Activated naive CD8-positive, alpha-beta T cell treated with anti-CD3 and anti-CD28 coated beads, Interleukin-2, amount 10 ng/mL, durations not matched to agents 7 days and 5 days (primary cell): Measurements from ENCODE around the gene TNFRSF17. TPM values are rescaled to one million over a fixed set of nuclear protein-coding genes. Genes with fewer than 3 reads are reported as not detected.
"Not testable (repeated sequence)": the region's sequence is repeated elsewhere in the genome, so short reads cannot be mapped to it uniquely, and the experiment has no call there.

Experiments used
- ATAC-seq: fragments of 150-1000 bp; cut with Tn5 transposase; one replicate; pipeline ENCODE4 v1.10.0; 2021; ENCODE audit warnings: low read depth, moderate library complexity
- POLR2A ChIA-PET: fragments of 350-600 bp; sonication (Branson Sonifier 250); formaldehyde crosslinking; loops from one replicate; lab custom pipeline; 2021; ENCODE audit warnings: antibody characterized with exemption; lab: Charles Lee
- DNase-seq: peaks from one replicate; pipeline ENCODE4 v3.0.0; 2021
- H3K27ac Mint-ChIP-seq: one replicate; pipeline ENCODE4 v1.8.0; 2022; ENCODE audit warnings: mild to moderate bottlenecking, mixed read lengths
- H3K27me3 Mint-ChIP-seq: one replicate; pipeline ENCODE4 v1.8.0; 2022; ENCODE audit warnings: mild to moderate bottlenecking, moderate library complexity, mixed read lengths
- H3K36me3 Mint-ChIP-seq: one replicate; pipeline ENCODE4 v1.8.0; 2021; ENCODE audit warnings: mild to moderate bottlenecking, mixed read lengths
- H3K4me1 Mint-ChIP-seq: one replicate; pipeline ENCODE4 v1.8.0; 2021; ENCODE audit warnings: mixed read lengths
- H3K4me3 Mint-ChIP-seq: one replicate; pipeline ENCODE4 v1.8.0; 2022; ENCODE audit warnings: mild to moderate bottlenecking, moderate library complexity, mixed read lengths
- H3K9me3 Mint-ChIP-seq: one replicate; pipeline ENCODE4 v1.8.0; 2021; ENCODE audit warnings: mixed read lengths
- total RNA-seq, 2 experiments: library from RNA; stranded (reverse); gene quantifications; one replicate each; pipeline ENCODE4 v1.2.3, GENCODE V29; 2021

TNFRSF17 gene
- not detected for total RNA-seq

DNA sequence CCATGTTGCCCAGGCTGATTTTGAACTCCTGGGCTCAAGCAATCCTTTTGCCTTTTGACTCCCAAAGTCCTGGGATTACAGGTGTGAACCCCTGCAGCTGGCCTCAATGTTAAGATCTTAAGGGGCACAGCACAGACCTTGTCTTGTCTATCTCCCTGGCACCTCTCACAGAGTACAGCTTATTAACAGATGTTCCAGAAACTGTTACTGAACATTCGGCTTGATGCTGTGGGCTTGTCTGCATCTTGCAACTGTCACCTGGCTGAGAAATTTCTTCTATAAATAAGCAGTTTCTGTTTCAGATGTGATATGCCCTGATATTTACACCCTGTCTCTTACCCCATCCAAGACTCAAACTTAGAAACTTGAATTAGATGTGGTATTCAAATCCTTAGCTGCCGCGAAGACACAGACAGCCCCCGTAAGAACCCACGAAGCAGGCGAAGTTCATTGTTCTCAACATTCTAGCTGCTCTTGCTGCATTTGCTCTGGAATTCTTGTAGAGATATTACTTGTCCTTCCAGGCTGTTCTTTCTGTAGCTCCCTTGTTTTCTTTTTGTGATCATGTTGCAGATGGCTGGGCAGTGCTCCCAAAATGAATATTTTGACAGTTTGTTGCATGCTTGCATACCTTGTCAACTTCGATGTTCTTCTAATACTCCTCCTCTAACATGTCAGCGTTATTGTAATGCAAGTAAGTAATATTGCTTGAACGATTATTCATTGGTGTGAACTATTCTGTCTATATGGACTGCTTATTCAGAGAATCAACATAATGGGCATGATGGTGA is at the start of gene TNFRSF17:
Gene TNFRSF17, plus strand, starts transcription at position 450 of the 791 bp plus-strand sequence. Its CDS starts 115 bp downstream, at position 565.
- Mint-ChIP-seq H3K4me3 (no peak within 1 kb of the TSS), H3K27me3 (peaks cover 8% of the 10 kb centered on the region), H3K27ac (no peak within 1 kb of the TSS), H3K36me3 (no peaks in the 10 kb centered on the region), H3K4me1 (no peaks in the 10 kb centered on the region), H3K9me3 (no peaks in the 10 kb centered on the region)
- POLR2A ChIA-PET, result interaction anchor here (1.3 kb wide), 1 partner anchor 12 kb away, joined by 3 read pairs; the partner anchor contains the start of gene SNX29
- DNase-seq (no peak), ATAC-seq (no peak)

DNA sequence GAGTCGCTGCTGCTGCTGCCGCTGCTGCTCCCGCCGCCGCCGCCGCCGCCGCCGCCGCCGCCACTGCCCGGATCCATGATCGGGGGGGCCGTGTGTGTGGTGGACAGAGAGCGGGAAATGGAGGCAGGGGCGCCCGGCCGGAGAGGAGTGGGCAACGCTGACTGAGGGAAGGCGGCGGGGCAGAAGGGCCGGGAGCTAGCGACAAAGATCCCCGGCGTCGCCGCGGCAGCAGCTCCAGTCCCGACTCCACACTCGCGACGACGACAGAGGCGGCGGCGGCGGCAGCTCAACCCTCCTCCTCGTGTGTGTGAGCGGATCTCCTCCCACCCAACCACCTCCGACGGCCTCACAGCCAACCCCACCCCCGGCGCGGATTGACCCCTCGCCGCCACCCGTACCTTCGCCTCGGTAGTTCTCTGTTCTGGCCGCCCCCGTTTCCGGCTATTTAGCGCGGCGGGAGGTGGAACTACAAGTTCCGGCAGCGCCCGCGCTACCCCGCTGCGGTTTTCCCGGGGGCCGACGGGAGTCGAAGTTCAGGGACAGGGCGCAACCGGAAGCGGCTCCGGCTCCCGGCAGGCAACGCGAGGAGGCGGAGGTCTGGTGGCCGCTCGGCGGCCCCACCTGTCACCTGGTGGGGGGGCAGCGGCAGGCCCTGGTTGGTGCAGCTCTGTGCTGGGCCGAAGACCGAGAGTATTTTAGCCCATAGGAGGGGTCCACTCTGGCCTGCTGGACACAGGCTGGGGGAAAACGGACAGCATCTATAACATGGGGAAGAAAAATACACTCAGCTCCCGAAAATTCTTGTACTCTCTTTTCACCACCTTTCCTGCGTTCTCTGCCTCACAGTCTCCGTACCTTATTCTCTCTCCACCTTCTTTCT is 49.1 kb upstream of the TNFRSF17 start, which contains the start of gene GSPT1:
Gene GSPT1, minus strand, starts transcription at position 313 of the 880 bp plus-strand sequence. Its CDS starts 236 bp downstream, at position 77.
- POLR2A ChIA-PET, result interaction anchor here (0.5 to 2.3 kb wide), 7 partner anchors 61 to 1586 kb away, joined by 3 to 14 read pairs (median 3); partner anchors contain the start of genes RSL1D1, SNX29 and ZC3H7A
- peaks cover 6% of the 10 kb centered on the region for H3K27me3 Mint-ChIP-seq
- peaks cover 6% of the 10 kb centered on the region for H3K36me3 Mint-ChIP-seq
- peaks cover 28% of the 10 kb centered on the region for H3K4me1 Mint-ChIP-seq
- no peaks in the 10 kb centered on the region for H3K9me3 Mint-ChIP-seq
- peak; percentile 99 for DNase-seq
- peak within 1 kb of the TSS; percentile 95 for H3K27ac Mint-ChIP-seq
- ATAC-seq, result peak; percentile 95
- H3K4me3 Mint-ChIP-seq, result peak within 1 kb of the TSS; percentile 92

DNA sequence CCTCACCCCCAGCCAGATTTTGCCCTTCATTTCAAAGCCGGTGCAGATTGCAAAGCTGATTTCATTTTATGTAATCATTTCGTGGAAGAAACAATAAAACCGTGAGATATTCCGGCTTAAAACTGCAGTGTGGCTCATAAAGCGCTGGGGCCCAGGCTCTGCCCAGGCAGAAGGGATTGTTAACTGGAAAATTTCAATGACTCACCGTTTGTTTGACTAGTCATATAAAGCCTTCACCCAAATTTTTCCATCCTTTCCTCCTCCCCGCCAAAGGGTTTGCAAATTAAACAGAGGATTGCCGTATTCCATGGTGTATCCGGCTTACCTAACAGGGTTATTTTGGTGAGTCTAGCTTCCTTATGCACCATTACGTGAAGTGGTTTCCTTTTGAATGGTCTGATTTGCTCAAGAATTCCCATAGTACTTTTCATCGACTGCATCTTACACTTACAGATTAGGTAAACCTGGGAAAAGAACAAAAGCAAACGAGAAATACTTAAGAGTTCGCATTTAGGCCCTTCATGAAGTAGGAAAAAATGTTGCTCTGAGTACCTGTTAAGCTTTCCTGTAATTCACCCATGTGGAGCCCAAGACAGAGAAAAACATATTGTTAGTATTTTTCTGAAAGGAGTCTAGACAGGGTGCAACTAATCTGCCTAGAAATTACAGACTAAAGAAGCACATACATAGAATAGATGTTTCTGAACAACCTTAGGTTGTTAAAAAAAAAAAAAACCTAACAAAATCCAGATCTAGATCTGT is 48.3 kb upstream of the TNFRSF17 start:
- Mint-ChIP-seq H3K4me3 (peak overlapping the region; percentile 92), H3K27ac (peak overlapping the region; percentile 95), H3K9me3 (no peaks in the 10 kb centered on the region), H3K36me3 (peaks cover 6% of the 10 kb centered on the region), H3K27me3 (peaks cover 8% of the 10 kb centered on the region), H3K4me1 (peaks cover 26% of the 10 kb centered on the region)
- POLR2A ChIA-PET, result interaction anchor here (0.6 to 2.3 kb wide), 3 partner anchors 60 to 943 kb away, joined by 3 to 14 read pairs (median 10); partner anchors contain the start of genes RSL1D1 and SNX29
- DNase-seq (no peak), ATAC-seq (no peak)

DNA sequence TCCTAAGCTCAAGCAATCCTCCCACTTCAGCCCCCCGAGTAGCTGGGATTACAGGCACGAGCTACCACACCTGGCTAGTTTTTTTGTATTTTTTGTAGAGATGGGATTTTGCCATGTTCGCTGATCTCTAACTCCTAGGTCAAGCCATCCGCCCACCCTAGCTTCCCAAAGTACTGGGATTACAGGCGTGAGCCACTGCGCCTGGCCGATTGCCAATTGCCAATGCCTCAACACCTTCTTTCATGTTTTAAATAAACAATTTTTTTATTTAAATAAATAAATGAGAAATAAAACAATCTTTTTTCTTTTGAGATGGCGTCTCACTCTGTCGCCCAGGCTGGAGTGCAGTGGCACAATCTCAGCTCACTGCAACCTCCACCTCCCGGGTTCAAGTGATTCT is 41.0 kb upstream of the TNFRSF17 start:
- H3K27me3 Mint-ChIP-seq, ATAC-seq, H3K36me3 Mint-ChIP-seq, POLR2A ChIA-PET, H3K4me1 Mint-ChIP-seq, DNase-seq, H3K4me3 Mint-ChIP-seq, H3K27ac Mint-ChIP-seq, H3K9me3 Mint-ChIP-seq: not testable (repeated sequence)

DNA sequence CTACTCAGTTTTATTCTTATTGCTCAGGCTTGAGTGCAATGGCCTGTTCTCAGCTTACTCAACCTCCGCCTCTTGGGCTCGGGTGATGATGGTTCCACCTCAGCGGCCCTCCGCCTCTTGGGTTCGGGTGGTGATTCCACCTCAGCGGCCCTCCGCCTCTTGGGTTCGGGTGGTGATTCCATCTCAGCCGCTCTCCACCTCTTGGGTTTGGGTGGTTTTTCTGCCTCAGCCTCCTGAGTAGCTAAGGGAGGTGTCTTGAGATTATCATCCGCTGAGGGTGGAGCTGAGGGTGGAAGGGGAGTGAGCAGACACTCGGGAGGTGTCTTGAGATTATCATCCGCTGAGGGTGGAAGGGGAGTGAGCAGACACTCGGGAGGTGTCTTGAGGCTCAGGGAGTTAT is 37.7 kb upstream of the TNFRSF17 start:
- H3K27ac Mint-ChIP-seq, H3K27me3 Mint-ChIP-seq, ATAC-seq, H3K9me3 Mint-ChIP-seq, DNase-seq, H3K4me1 Mint-ChIP-seq, H3K36me3 Mint-ChIP-seq, POLR2A ChIA-PET, H3K4me3 Mint-ChIP-seq: not testable (repeated sequence)

DNA sequence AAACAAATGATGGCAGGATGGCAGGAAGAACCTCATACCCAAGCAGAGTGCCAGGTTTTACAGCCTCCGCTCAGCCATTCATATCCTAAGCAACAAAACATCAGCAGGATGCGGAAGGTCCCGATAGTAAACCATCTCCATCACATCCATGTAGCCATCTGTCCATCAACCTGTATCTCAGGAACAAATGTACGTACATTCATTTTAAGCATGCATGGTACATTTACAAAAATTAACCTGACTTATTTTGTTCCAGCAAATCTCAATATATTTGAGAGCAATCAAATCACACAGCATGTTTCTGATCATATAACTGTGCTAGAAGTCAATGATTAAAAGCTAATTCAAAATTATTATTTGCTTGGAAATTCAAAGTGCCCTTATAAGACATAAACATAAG is 23.1 kb upstream of the TNFRSF17 start, which contains the start of gene NPIPB2:
Gene NPIPB2, minus strand, starts transcription at position 101 of the 400 bp plus-strand sequence. Its CDS starts 0 bp downstream, at position 101.
- DNase-seq, H3K27me3 Mint-ChIP-seq, H3K4me1 Mint-ChIP-seq, H3K4me3 Mint-ChIP-seq, POLR2A ChIA-PET, H3K27ac Mint-ChIP-seq, H3K36me3 Mint-ChIP-seq, ATAC-seq, H3K9me3 Mint-ChIP-seq: not testable (repeated sequence)

DNA sequence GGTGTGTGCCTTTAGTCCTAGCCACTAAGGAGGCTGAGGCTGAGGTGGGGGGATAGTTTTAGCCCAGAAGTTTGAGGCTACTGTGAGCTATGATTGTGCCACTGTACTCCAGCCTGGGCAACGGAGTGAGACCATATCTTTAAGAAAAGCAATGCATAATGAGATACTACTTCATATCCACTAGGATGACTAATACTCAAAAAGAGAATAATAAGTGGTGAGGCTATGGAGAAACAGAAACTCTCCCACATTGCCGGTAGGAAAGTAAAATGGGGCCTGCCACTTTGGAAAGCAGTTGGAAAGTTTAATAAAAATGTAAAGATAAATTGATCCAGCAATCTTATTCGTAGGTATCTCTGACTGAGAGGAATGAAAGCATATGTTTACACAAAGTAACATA is 18.6 kb upstream of the TNFRSF17 start:
- Mint-ChIP-seq H3K36me3 (no peaks in the 10 kb centered on the region), H3K4me1 (no peaks in the 10 kb centered on the region), H3K27me3 (no peaks in the 10 kb centered on the region), H3K27ac (no peak overlapping the region), H3K4me3 (no peak overlapping the region), H3K9me3 (no peaks in the 10 kb centered on the region)
- POLR2A ChIA-PET, result interaction anchor here (0.6 to 0.7 kb wide), 2 partner anchors 8 to 30 kb away, joined by 3 to 8 read pairs; partner anchors contain the start of gene SNX29
- ATAC-seq (no peak), DNase-seq (no peak)

DNA sequence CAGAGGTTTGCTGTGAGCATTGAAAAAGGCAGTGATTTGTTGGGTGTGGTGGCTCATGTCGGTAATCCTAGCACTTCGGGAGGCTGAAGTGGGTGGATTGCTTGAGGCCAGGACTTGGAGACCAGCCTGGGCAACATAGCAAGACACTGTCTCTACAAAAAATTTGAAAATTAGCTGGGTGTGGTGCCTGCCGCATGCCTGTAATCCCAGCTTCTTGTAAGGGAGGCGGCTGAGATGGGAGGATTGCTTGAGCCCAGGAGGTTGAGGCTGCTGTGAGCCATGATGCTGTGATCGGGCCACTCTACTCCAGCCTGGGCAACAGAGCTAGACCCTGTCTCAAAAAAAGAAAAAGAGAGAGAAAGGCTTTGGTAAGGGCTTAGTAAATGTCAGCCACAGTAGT is 16.2 kb upstream of the TNFRSF17 start:
- no peaks in the 10 kb centered on the region for H3K4me1 Mint-ChIP-seq
- no peak for ATAC-seq
- H3K27ac Mint-ChIP-seq, result no peak overlapping the region
- no peak overlapping the region for H3K4me3 Mint-ChIP-seq
- POLR2A ChIA-PET, result no interaction called here
- H3K36me3 Mint-ChIP-seq, result no peaks in the 10 kb centered on the region
- H3K9me3 Mint-ChIP-seq, result no peaks in the 10 kb centered on the region
- no peak for DNase-seq
- no peaks in the 10 kb centered on the region for H3K27me3 Mint-ChIP-seq

DNA sequence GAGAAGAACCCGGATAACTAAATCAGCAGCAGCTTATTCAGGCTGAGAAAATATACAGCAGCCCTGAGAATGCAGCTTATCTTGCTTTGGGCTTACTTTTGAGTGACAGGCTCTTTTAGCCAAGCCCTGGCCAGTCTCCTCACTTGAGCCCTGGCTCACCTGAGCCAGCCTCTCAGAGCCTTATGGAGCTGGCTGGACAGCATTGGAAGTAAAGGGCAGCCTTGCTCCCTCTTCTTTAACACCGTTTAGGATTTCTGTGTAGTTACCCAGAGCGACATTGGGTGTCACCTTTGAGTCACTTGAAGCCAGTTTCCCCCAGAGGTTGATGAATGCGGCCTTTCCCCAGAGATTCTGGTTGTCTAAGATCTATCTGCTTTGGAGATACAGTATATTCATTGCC is 15.5 kb upstream of the TNFRSF17 start:
- Mint-ChIP-seq H3K4me1 (no peaks in the 10 kb centered on the region), H3K27ac (no peak overlapping the region), H3K36me3 (no peaks in the 10 kb centered on the region), H3K27me3 (no peaks in the 10 kb centered on the region), H3K9me3 (no peaks in the 10 kb centered on the region), H3K4me3 (no peak overlapping the region)
- POLR2A ChIA-PET, result no interaction called here
- DNase-seq (no peak), ATAC-seq (no peak)

DNA sequence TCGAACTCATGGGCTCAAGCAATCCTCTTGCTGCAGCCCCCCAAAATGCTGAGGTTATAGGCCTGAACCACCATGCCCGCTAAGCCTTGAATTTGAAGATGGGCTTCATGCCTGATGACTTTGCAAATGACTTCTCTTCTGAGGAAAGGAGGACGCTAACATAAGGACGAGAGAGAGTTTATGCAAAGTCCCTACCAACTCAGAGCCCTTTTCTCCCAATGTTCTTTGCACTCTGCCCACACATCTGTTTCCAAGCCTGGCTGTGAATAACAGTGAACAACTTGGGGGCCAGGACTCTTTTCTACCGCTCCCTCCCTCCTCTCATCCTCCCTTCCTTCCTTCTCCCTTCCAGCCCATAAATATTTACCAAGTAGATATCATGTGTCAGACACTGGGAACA is 14.6 kb upstream of the TNFRSF17 start:
- Mint-ChIP-seq H3K4me1 (no peaks in the 10 kb centered on the region), H3K27me3 (no peaks in the 10 kb centered on the region), H3K4me3 (no peak overlapping the region), H3K9me3 (no peaks in the 10 kb centered on the region), H3K36me3 (no peaks in the 10 kb centered on the region), H3K27ac (no peak overlapping the region)
- ATAC-seq (no peak), DNase-seq (no peak)
- POLR2A ChIA-PET, result no interaction called here

DNA sequence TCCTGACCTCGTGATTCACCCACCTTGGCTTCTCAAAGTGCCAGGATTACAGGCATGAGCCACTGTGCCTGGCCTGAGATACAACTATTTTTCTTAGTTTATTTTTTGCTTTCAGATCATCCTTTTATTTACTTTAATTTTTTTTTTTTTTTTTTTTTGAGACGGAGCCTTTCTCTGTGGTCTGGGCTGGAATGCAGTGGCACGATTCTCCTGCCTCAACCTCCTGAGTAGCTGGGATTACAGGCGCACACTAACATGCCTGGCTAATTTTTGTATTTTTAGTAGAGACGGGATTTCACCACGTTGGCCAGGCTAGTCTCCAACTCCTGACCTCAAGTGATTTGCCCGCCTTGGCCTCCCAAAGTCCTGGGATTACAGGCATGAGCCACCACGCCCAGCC is 11.4 kb upstream of the TNFRSF17 start:
- ATAC-seq, H3K4me3 Mint-ChIP-seq, DNase-seq, H3K36me3 Mint-ChIP-seq, H3K4me1 Mint-ChIP-seq, H3K27me3 Mint-ChIP-seq, POLR2A ChIA-PET, H3K9me3 Mint-ChIP-seq, H3K27ac Mint-ChIP-seq: not testable (repeated sequence)

DNA sequence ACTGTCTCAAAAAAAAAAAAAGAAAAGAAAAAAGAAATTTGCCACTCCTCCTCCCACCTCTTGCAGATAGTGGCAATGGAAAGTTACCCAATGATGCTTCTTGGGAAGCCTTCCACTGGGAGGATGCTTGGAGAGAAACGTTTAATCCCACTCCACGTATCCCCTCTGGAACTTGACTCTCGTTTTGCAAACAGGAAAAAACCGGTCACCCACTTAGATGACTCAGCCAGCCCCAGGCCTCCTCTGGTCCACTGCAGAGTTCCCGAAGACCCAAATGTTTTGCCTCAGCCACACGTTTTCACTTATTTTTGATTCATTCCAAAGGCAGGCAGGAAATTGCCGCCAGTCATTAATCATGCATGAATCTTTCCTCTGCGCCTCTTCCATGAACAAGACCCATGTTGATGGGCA is 9.3 kb upstream of the TNFRSF17 start:
- no peaks in the 10 kb centered on the region for H3K4me1 Mint-ChIP-seq
- no peak overlapping the region for H3K4me3 Mint-ChIP-seq
- ATAC-seq, result no peak
- no peaks in the 10 kb centered on the region for H3K9me3 Mint-ChIP-seq
- DNase-seq, result no peak
- no peak overlapping the region for H3K27ac Mint-ChIP-seq
- peaks cover 5% of the 10 kb centered on the region for H3K27me3 Mint-ChIP-seq
- POLR2A ChIA-PET, result no interaction called here
- H3K36me3 Mint-ChIP-seq, result no peaks in the 10 kb centered on the region
